Cardiac muscle cell (in vitro differentiated cells and primary cell): ENCODE results near the gene CTAGE9. TPM values are rescaled to one million over a fixed set of nuclear protein-coding genes. Genes with fewer than 3 reads are reported as not detected.
A peak's percentile ranks its signal among the peaks of the same experiment; 100 is the strongest.
"Not testable (repeated sequence)": the region's sequence is repeated elsewhere in the genome, so short reads cannot be mapped to it uniquely, and the experiment has no call there.

ENCODE experiments used
- DNase-seq, 2 donors: peaks; one replicate each; pipeline versions ENCODE4 v3.0.0 to v3.0.0-alpha.2; 2010 to 2017; ENCODE audit warnings: low read depth in 1 of 2, low spot score in 1 of 2
- H3K27ac ChIP-seq: fragments of 200-600 bp; sonication (generic); 2 replicates; pipeline ENCODE4 v1.5.1; 2016
- H3K27me3 ChIP-seq: fragments of 200-600 bp; sonication (generic); 2 replicates; pipeline ENCODE4 v1.6.0; 2016; ENCODE audit warnings: control low read depth
- H3K36me3 ChIP-seq: fragments of 200-600 bp; sonication (generic); 2 replicates; pipeline ENCODE4 v1.5.1; 2016; ENCODE audit warnings: control low read depth
- H3K4me1 ChIP-seq: fragments of 200-600 bp; sonication (generic); 2 replicates; pipeline ENCODE4 v1.8.1; 2017; ENCODE audit warnings: low read depth, mild to moderate bottlenecking, mixed run types
- H3K4me3 ChIP-seq: fragments of 200-600 bp; sonication (generic); 2 replicates; pipeline ENCODE4 v1.5.1; 2016; ENCODE audit warnings: mild to moderate bottlenecking
- H3K9me3 ChIP-seq: fragments of 200-600 bp; sonication (generic); 2 replicates; pipeline ENCODE4 v1.5.1; 2017; ENCODE audit warnings: low read depth, mild to moderate bottlenecking, control low read depth
- CTCF ChIP-seq: IDR thresholded peaks from 2 replicates; pipeline ENCODE4 v1.5.1; 2012; ENCODE audit warnings: low read depth, mild to moderate bottlenecking, low read length
- polyA plus RNA-seq: library from polyadenylated mRNA; unstranded; fragments of >200 nt; fragmentation: Nextera tagmentation; extraction: Ambion mirVana; gene quantifications from 2 replicates; pipeline ENCODE4 v1.2.1, GENCODE V29; 2016
- total RNA-seq: library from RNA; depleted of rRNA; stranded (reverse); fragments of >200 nt; gene quantifications from 2 replicates; pipeline ENCODE4 v1.2.3, GENCODE V29; 2016

The CTAGE9 gene
- not detected in 2 replicates for total RNA-seq
- polyA plus RNA-seq, result not detected in 2 replicates

DNA sequence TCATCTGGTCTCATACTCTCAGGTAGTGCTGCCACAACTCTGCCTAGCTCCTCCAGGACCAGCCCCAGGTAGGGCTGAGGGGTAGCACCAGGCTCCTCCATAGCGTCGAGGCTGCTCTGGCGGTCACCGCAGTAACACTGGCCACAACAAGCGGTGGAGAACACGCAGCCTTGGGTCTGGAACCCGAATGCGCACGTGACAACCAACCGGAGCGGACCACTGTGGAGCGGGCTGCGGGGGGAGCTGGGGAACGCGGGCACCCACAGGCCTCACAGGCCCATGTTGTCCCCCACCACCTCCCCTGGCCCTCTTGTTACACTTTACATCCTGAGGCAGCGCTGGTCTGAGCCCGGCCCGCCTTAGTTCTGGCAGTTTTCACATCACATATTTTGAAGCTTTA, at the start of gene CTAGE9:
Gene CTAGE9, minus strand, starts transcription at position 101 of the 400 bp plus-strand sequence. Its CDS starts 0 bp downstream, at position 101.
- not testable (repeated sequence) for H3K9me3 ChIP-seq, H3K36me3 ChIP-seq, DNase-seq

GRCh38 chr6:131758920-131759319, 48.1 kb upstream of the CTAGE9 start:
- H3K4me1 ChIP-seq, result no peaks in the 10 kb centered on the region
- H3K4me3 ChIP-seq, result no peak overlapping the region
- no peaks in the 10 kb centered on the region for H3K27me3 ChIP-seq
- no peaks in the 10 kb centered on the region for H3K36me3 ChIP-seq
- H3K9me3 ChIP-seq, result no peaks in the 10 kb centered on the region
- no peak for DNase-seq
- TF ChIP-seq CTCF, result no peak
- no peak overlapping the region for H3K27ac ChIP-seq

More for the DNA sequence above, at the start of gene CTAGE9:
- H3K27ac ChIP-seq, H3K27me3 ChIP-seq, H3K4me3 ChIP-seq, H3K4me1 ChIP-seq: not testable (repeated sequence)

DNA sequence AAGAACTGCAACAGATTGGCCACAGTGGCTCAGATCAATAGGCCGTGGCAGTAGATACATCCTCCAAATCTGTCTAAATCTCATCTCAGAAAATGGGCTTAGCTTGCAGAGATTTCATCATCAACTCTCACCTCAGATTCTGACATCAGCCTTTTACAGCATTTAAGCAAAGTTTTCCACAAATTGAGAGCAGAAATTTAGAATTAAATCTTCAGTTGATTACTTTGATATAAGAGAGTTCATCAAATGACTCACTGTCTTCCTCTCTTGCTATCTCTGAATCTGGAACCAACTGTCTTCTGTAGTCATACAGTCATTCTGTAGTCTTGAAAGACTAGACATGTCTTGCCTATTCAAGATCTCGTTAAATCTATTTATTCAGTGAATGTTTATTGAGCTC, 45.2 kb upstream of the CTAGE9 start:
- Histone ChIP-seq H3K9me3 (no peaks in the 10 kb centered on the region), H3K4me3 (no peak overlapping the region), H3K4me1 (no peaks in the 10 kb centered on the region), H3K27me3 (no peaks in the 10 kb centered on the region), H3K27ac (no peak overlapping the region), H3K36me3 (no peaks in the 10 kb centered on the region)
- DNase-seq, result no peak
- no peak for TF ChIP-seq CTCF

DNA sequence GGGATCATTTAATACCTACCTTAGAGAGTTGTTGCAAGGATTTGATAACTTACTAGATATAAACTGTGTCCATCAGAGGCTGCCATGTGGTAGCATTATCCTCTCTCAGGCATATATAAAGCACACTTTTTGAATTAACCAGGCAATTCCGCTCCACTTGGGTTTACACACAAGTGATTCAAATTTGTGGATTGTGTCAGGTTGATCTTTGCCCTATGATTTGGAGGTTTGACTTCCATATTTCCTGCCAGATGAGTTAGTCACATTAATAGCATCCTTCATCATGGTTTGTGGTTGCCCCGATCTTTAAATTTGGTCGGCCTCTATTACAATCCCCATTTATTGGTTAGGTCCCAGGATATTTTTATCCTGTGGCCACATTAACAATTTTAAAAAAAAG, 44.8 kb upstream of the CTAGE9 start:
- no peak overlapping the region for H3K27ac ChIP-seq
- no peak overlapping the region for H3K4me3 ChIP-seq
- H3K4me1 ChIP-seq, result no peaks in the 10 kb centered on the region
- DNase-seq, result peak in 1 of 2 donors; percentile 18
- H3K9me3 ChIP-seq, result no peaks in the 10 kb centered on the region
- H3K36me3 ChIP-seq, result no peaks in the 10 kb centered on the region
- H3K27me3 ChIP-seq, result no peaks in the 10 kb centered on the region
- TF ChIP-seq CTCF, result no peak

DNA sequence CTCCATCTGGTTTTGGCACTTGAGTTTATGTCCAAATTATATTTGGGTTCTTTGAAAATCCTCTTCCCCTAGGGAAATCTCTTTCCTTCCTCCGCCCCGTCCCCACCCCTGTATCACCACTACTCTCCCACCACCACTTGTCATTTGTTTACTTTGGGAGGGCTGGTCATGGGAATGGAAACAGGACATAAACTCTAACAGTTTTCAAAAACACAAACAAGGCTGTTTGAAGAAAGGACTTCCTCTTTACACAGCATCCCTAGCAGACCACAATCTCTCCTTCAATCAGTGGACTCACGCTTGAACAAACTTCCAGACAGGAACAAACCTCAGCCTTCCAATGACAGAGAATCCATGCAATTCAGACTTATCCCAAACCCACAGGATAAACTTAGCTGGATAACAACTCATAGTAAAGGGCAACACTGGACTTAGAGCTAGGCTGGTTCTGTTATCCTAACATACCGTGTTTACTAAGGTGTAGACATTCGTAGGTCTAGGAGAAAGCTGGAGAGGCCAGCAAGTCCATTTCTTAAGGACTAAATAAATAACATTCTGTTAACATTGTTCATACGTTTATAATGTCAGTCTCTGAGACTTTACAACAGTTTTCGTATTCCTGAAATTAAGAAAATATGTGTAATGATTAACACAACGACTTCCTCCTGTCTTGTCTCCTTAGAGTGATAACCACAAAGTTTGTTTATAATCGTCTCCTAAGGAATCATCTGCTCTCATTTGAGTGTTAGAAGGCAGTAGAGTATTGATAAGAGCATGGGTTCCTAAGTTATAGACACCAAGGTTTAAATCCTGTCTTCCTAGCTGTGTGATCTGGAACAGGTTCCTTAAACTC, 44.1 kb upstream of the CTAGE9 start:
- no peaks in the 10 kb centered on the region for H3K9me3 ChIP-seq
- H3K27ac ChIP-seq, result no peak overlapping the region
- no peak for DNase-seq
- no peak for TF ChIP-seq CTCF
- H3K27me3 ChIP-seq, result no peaks in the 10 kb centered on the region
- H3K4me3 ChIP-seq, result no peak overlapping the region
- no peaks in the 10 kb centered on the region for H3K4me1 ChIP-seq
- H3K36me3 ChIP-seq, result no peaks in the 10 kb centered on the region

GRCh38 chr6:131754088-131754487, 43.3 kb upstream of the CTAGE9 start:
- DNase-seq, result no peak
- H3K4me3 ChIP-seq, result no peak overlapping the region
- no peak overlapping the region for H3K27ac ChIP-seq
- TF ChIP-seq CTCF, result no peak
- H3K4me1 ChIP-seq, result no peaks in the 10 kb centered on the region
- no peaks in the 10 kb centered on the region for H3K36me3 ChIP-seq
- no peaks in the 10 kb centered on the region for H3K9me3 ChIP-seq
- no peaks in the 10 kb centered on the region for H3K27me3 ChIP-seq

GRCh38 chr6:131751012-131751715, 40.3 kb upstream of the CTAGE9 start:
- not testable (repeated sequence) for H3K36me3 ChIP-seq, H3K4me1 ChIP-seq, H3K4me3 ChIP-seq, H3K27me3 ChIP-seq, H3K27ac ChIP-seq, H3K9me3 ChIP-seq, DNase-seq
